Left lung (tissue), 10 donors: ENCODE data around the gene RASSF1. TPM values are rescaled to one million over a fixed set of nuclear protein-coding genes. Genes with fewer than 3 reads are reported as not detected.

Source experiments
- ATAC-seq: fragments of 200-7000 bp; cut with Tn5 transposase; one replicate; pipeline ENCODE4 v1.9.1; 2020; ENCODE audit warnings: moderate library complexity
- DNase-seq, 4 donors: peaks; one replicate each; pipeline ENCODE4 v3.0.0-alpha.2; 2013 to 2020
- H3K27ac ChIP-seq, 2 donors: fragments of 200-600 bp; sonication (generic) in 1 of 2; one replicate each; pipeline versions ENCODE4 v1.5.0 to v1.8.0; 2020 to 2021
- H3K27me3 ChIP-seq, 2 donors: fragments of 200-600 bp; sonication (generic) in 1 of 2; one replicate each; pipeline versions ENCODE4 v1.5.0 to v1.8.0; 2020 to 2021
- H3K36me3 ChIP-seq, 2 donors: fragments of 200-600 bp; sonication (generic) in 1 of 2; one replicate each; pipeline versions ENCODE4 v1.5.0 to v1.8.0; 2020 to 2021
- H3K4me1 ChIP-seq, 2 donors: fragments of 200-600 bp; one replicate each; pipeline ENCODE4 v1.8.0; 2021
- H3K4me3 ChIP-seq, 2 donors: fragments of 200-600 bp; sonication (generic) in 1 of 2; one replicate each; pipeline versions ENCODE4 v1.5.0 to v1.8.0; 2020 to 2021; ENCODE audit warnings: mild to moderate bottlenecking in 1 of 2
- H3K9me3 ChIP-seq, 2 donors: fragments of 200-600 bp; sonication (generic) in 1 of 2; one replicate each; pipeline versions ENCODE4 v1.5.0 to v1.8.0; 2020 to 2021
- CTCF ChIP-seq, 2 donors: fragments of 200-600 bp; sonication (generic) in 1 of 2; IDR thresholded peaks; one replicate each; pipeline versions ENCODE4 v1.5.0 to v1.8.0; 2021; ENCODE audit warnings: antibody characterized with exemption in 2 of 2
- intact Hi-C, 2 donors: fragments of 100-400 bp; cut with DNase I; formaldehyde crosslinking; loops; one replicate each; pipeline versions ENCODE4 v1.11.2 to v1.14.2; 2022
- polyA plus RNA-seq, 6 donors: library from polyadenylated mRNA; unstranded; fragments of 120-200 nt; gene quantifications; one replicate each; pipeline ENCODE4 v1.2.1, GENCODE V29; 2013; ENCODE audit not compliant: insufficient read length in 6 of 6
- total RNA-seq, 2 donors: library from RNA; stranded (reverse); fragmentation: NEBNext Ultra II Directional; extraction: Animal tissue kit (Norgen Biotek cat#: 25700); gene quantifications; one replicate each; pipeline ENCODE4 v1.2.1, GENCODE V29; 2021
- donor health status: DM: no; HTN: yes; CAD: no.
- donor health status: DM: no; HTN: no; CAD: no.

Gene RASSF1
- total and polyA plus RNA-seq, 8 donors = 24.9 to 40.7 (median 28.8) TPM

GRCh38 chr3:50297384-50297775 lies 43.3 kb downstream of the RASSF1 start:
- intact Hi-C loops = no loop called here
- peak overlapping the region in 1 of 2 donors; percentile 92 for H3K27ac ChIP-seq
- peaks cover 39 to 54% of the 10 kb centered on the region in 2 donors for H3K4me1 ChIP-seq
- no peak for TF ChIP-seq CTCF (IDR thresholded peaks at IDR 0.05)
- no peaks in the 10 kb centered on the region for H3K27me3 ChIP-seq
- ATAC-seq = no peak
- H3K4me3 ChIP-seq = no peak overlapping the region
- DNase-seq = no peak
- H3K36me3 ChIP-seq = peaks cover 0 to 5% of the 10 kb centered on the region in 2 donors
- H3K9me3 ChIP-seq = no peaks in the 10 kb centered on the region

GRCh38 chr3:50296721-50297383 lies 43.8 kb downstream of the RASSF1 start:
- no peak for TF ChIP-seq CTCF (IDR thresholded peaks at IDR 0.05)
- intact Hi-C loops = no loop called here
- peaks cover 34 to 49% of the 10 kb centered on the region in 2 donors for H3K4me1 ChIP-seq
- ATAC-seq = no peak
- H3K9me3 ChIP-seq = no peaks in the 10 kb centered on the region
- no peak for DNase-seq
- H3K4me3 ChIP-seq = no peak overlapping the region
- no peaks in the 10 kb centered on the region for H3K27me3 ChIP-seq
- H3K27ac ChIP-seq = no peak overlapping the region
- H3K36me3 ChIP-seq = peaks cover 0 to 5% of the 10 kb centered on the region in 2 donors

- Histone ChIP-seq H3K27me3 (no peaks in the 10 kb centered on the region), H3K4me1 (peaks cover 34 to 48% of the 10 kb centered on the region in 2 donors), H3K36me3 (peaks cover 0 to 5% of the 10 kb centered on the region in 2 donors), H3K4me3 (no peak overlapping the region), H3K27ac (no peak overlapping the region), H3K9me3 (no peaks in the 10 kb centered on the region)
- ATAC-seq = no peak
- DNase-seq = no peak
- intact Hi-C loops = no loop called here
- TF ChIP-seq CTCF (IDR thresholded peaks at IDR 0.05) = no peak
Measured at GRCh38 chr3:50295553-50296431, 44.8 kb downstream of the RASSF1 start.

- ATAC-seq (no peak), DNase-seq (no peak)
- intact Hi-C loops = no loop called here
- no peak for TF ChIP-seq CTCF (IDR thresholded peaks at IDR 0.05)
- H3K27ac ChIP-seq = no peak overlapping the region
- peaks cover 23 to 37% of the 10 kb centered on the region in 2 donors for H3K4me1 ChIP-seq
- H3K36me3 ChIP-seq = peaks cover 0 to 13% of the 10 kb centered on the region in 2 donors
- H3K4me3 ChIP-seq = no peak overlapping the region
- no peaks in the 10 kb centered on the region for H3K27me3 ChIP-seq
- no peaks in the 10 kb centered on the region for H3K9me3 ChIP-seq
Measured at GRCh38 chr3:50294492-50295403, 45.9 kb downstream of the RASSF1 start.
